Neural progenitor cell (in vitro differentiated cells): ENCODE results near the gene DNMT3B. TPM values are rescaled to one million over a fixed set of nuclear protein-coding genes. Genes with fewer than 3 reads are reported as not detected.

Source experiments
- DNase-seq: peaks from one replicate; pipeline ENCODE4 v3.0.0-alpha.2; 2016; ENCODE audit warnings: low spot score
- H2AFZ ChIP-seq: fragments of 200-600 bp; sonication (generic); replicated peaks from 2 replicates; pipeline ENCODE4 v1.6.1; 2016; ENCODE audit warnings: antibody characterized with exemption
- H3F3A ChIP-seq: fragments of 200-600 bp; sonication (generic); 2 replicates; pipeline ENCODE4 v1.6.1; 2016; ENCODE audit warnings: antibody characterized with exemption, low read depth
- H3K27ac ChIP-seq: fragments of 200-600 bp; sonication (generic); 2 replicates; pipeline ENCODE4 v1.5.1; 2016; ENCODE audit warnings: mild to moderate bottlenecking
- H3K27me3 ChIP-seq: fragments of 200-600 bp; sonication (generic); 2 replicates; pipeline ENCODE4 v1.6.1; 2016; ENCODE audit warnings: mild to moderate bottlenecking, moderate library complexity
- H3K36me3 ChIP-seq: fragments of 200-600 bp; sonication (generic); 2 replicates; pipeline ENCODE4 v1.5.1; 2016
- H3K4me1 ChIP-seq: fragments of 200-600 bp; sonication (generic); 2 replicates; pipeline ENCODE4 v1.6.1; 2016; ENCODE audit warnings: mixed run types
- H3K4me2 ChIP-seq: fragments of 200-600 bp; sonication (generic); 2 replicates; pipeline ENCODE4 v1.6.1; 2016
- H3K4me3 ChIP-seq: fragments of 200-600 bp; sonication (generic); 2 replicates; pipeline ENCODE4 v1.5.1; 2016
- H3K79me2 ChIP-seq: fragments of 200-600 bp; sonication (generic); 2 replicates; pipeline ENCODE4 v1.6.1; 2016; ENCODE audit warnings: low read depth
- H3K9ac ChIP-seq: fragments of 200-600 bp; sonication (generic); 2 replicates; pipeline ENCODE4 v1.6.1; 2016
- H3K9me3 ChIP-seq: fragments of 200-600 bp; sonication (generic); 2 replicates; pipeline ENCODE4 v1.5.1; 2016; ENCODE audit warnings: low read depth
- H4K20me1 ChIP-seq: fragments of 200-600 bp; sonication (generic); 2 replicates; pipeline ENCODE4 v1.6.1; 2016; ENCODE audit warnings: low read depth
- H3K27ac Mint-ChIP-seq: 3 replicates; pipeline ENCODE4 v1.8.0; 2021; ENCODE audit warnings: mixed read lengths
- H3K27me3 Mint-ChIP-seq: 2 replicates; pipeline ENCODE4 v1.8.0; 2022; ENCODE audit warnings: low read depth, mild to moderate bottlenecking, inconsistent platforms, moderate library complexity, mixed read lengths; ENCODE audit not compliant: insufficient read depth
- H3K36me3 Mint-ChIP-seq: 3 replicates; pipeline ENCODE4 v1.8.0; 2021; ENCODE audit warnings: mixed read lengths
- H3K4me1 Mint-ChIP-seq: 3 replicates; pipeline ENCODE4 v1.8.0; 2021; ENCODE audit warnings: mixed read lengths
- H3K4me3 Mint-ChIP-seq: 3 replicates; pipeline ENCODE4 v1.8.0; 2021; ENCODE audit warnings: mild to moderate bottlenecking, moderate library complexity, mixed read lengths
- H3K9me3 Mint-ChIP-seq: 3 replicates; pipeline ENCODE4 v1.8.0; 2020; ENCODE audit warnings: mixed read lengths
- EZH2 ChIP-seq: fragments of 200-600 bp; sonication (generic); IDR thresholded peaks from 2 replicates; pipeline ENCODE4 v1.6.1; 2017; ENCODE audit warnings: antibody characterized with exemption, mild to moderate bottlenecking, moderate library complexity
- EZH2phosphoT487 ChIP-seq: fragments of 200-600 bp; sonication (generic); IDR thresholded peaks from 2 replicates; pipeline ENCODE4 v1.6.1; 2017; ENCODE audit warnings: antibody characterized with exemption
- total RNA-seq: library from RNA; depleted of rRNA; stranded (reverse); fragments of >200 nt; gene quantifications from 2 replicates; pipeline ENCODE4 v1.2.3, GENCODE V29; 2015; ENCODE audit warnings: low replicate concordance
- TF ChIP-seq, protein P1 (sequence below): fragments of 200-600 bp; sonication (generic); IDR thresholded peaks from 2 replicates; pipeline ENCODE4 v1.5.1; 2017; ENCODE audit warnings: antibody characterized with exemption, mild to moderate bottlenecking

DNMT3B gene
- total RNA-seq, 1 donor from 2014 or later, result 114 TPM

- Histone ChIP-seq H4K20me1 (peaks cover 62% of the 10 kb centered on the region), H3K27ac (no peak overlapping the region), H3F3A (peaks cover 25% of the 10 kb centered on the region), H3K27me3 (no peaks in the 10 kb centered on the region), H2AFZ (no peak overlapping the region), H3K4me2 (no peak overlapping the region), H3K4me3 (no peak overlapping the region), H3K4me1 (peaks cover 10% of the 10 kb centered on the region), H3K36me3 (no peaks in the 10 kb centered on the region), H3K9ac (no peak overlapping the region), H3K9me3 (no peaks in the 10 kb centered on the region), H3K79me2 (peaks cover 81% of the 10 kb centered on the region)
- Mint-ChIP-seq H3K27me3 (peaks cover 4% of the 10 kb centered on the region), H3K36me3 (peaks cover 6% of the 10 kb centered on the region), H3K27ac (no peak overlapping the region), H3K9me3 (no peaks in the 10 kb centered on the region), H3K4me1 (peaks cover 34% of the 10 kb centered on the region), H3K4me3 (no peak overlapping the region)
- peak; percentile 16 for DNase-seq
- TF ChIP-seq, protein P1, sequence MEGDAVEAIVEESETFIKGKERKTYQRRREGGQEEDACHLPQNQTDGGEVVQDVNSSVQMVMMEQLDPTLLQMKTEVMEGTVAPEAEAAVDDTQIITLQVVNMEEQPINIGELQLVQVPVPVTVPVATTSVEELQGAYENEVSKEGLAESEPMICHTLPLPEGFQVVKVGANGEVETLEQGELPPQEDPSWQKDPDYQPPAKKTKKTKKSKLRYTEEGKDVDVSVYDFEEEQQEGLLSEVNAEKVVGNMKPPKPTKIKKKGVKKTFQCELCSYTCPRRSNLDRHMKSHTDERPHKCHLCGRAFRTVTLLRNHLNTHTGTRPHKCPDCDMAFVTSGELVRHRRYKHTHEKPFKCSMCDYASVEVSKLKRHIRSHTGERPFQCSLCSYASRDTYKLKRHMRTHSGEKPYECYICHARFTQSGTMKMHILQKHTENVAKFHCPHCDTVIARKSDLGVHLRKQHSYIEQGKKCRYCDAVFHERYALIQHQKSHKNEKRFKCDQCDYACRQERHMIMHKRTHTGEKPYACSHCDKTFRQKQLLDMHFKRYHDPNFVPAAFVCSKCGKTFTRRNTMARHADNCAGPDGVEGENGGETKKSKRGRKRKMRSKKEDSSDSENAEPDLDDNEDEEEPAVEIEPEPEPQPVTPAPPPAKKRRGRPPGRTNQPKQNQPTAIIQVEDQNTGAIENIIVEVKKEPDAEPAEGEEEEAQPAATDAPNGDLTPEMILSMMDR, result no peak
- TF ChIP-seq EZH2phosphoT487, result no peak
- no peak for TF ChIP-seq EZH2
Observed at GRCh38 chr20:32823078-32823477, 60.9 kb downstream of the DNMT3B start.

GRCh38 chr20:32823737-32824588 is 61.8 kb downstream of the DNMT3B start:
- H3K36me3 ChIP-seq, result no peaks in the 10 kb centered on the region
- TF ChIP-seq EZH2phosphoT487, result no peak
- no peak for TF ChIP-seq EZH2
- TF ChIP-seq, protein P1, result no peak
- H3K9me3 ChIP-seq, result no peaks in the 10 kb centered on the region
- H3K27me3 ChIP-seq, result no peaks in the 10 kb centered on the region
- H3K27me3 Mint-ChIP-seq, result peaks cover 3% of the 10 kb centered on the region
- peaks cover 11% of the 10 kb centered on the region for H3K4me1 ChIP-seq
- no peak overlapping the region for H3K27ac Mint-ChIP-seq
- peaks cover 69% of the 10 kb centered on the region for H4K20me1 ChIP-seq
- no peaks in the 10 kb centered on the region for H3K9me3 Mint-ChIP-seq
- no peak overlapping the region for H3K4me3 ChIP-seq
- no peak overlapping the region for H3K9ac ChIP-seq
- no peak overlapping the region for H3K4me2 ChIP-seq
- no peak overlapping the region for H3K4me3 Mint-ChIP-seq
- DNase-seq, result no peak
- H3K27ac ChIP-seq, result no peak overlapping the region
- peaks cover 25% of the 10 kb centered on the region for H3F3A ChIP-seq
- no peak overlapping the region for H2AFZ ChIP-seq
- H3K79me2 ChIP-seq, result peaks cover 90% of the 10 kb centered on the region
- peaks cover 36% of the 10 kb centered on the region for H3K4me1 Mint-ChIP-seq
- H3K36me3 Mint-ChIP-seq, result peaks cover 12% of the 10 kb centered on the region

GRCh38 chr20:32828029-32828680 is 66.0 kb downstream of the DNMT3B start:
- Mint-ChIP-seq H3K4me3 (no peak overlapping the region), H3K27me3 (no peaks in the 10 kb centered on the region), H3K9me3 (no peaks in the 10 kb centered on the region), H3K36me3 (peaks cover 18% of the 10 kb centered on the region), H3K27ac (no peak overlapping the region), H3K4me1 (peaks cover 20% of the 10 kb centered on the region)
- Histone ChIP-seq H3K9ac (no peak overlapping the region), H3K4me3 (no peak overlapping the region), H2AFZ (no peak overlapping the region), H3K27me3 (no peaks in the 10 kb centered on the region), H3K27ac (no peak overlapping the region), H3K36me3 (no peaks in the 10 kb centered on the region), H4K20me1 (peaks cover 70% of the 10 kb centered on the region), H3F3A (peaks cover 11% of the 10 kb centered on the region), H3K9me3 (no peaks in the 10 kb centered on the region), H3K4me2 (no peak overlapping the region), H3K79me2 (peaks cover 100% of the 10 kb centered on the region), H3K4me1 (peaks cover 7% of the 10 kb centered on the region)
- no peak for DNase-seq
- TF ChIP-seq EZH2 (no peak), EZH2phosphoT487 (no peak)
- TF ChIP-seq, protein P1, result no peak
